ENCODE results near the gene ATOX1.

Gene ATOX1

GRCh38 chr5:151770383-151771258 lies 12.2 kb upstream of the ATOX1 start (continued):
- TF ChIP-seq ZNF518A (tag by site-specific recombination; conservative IDR thresholded peaks at IDR 0.05; ENCODE audit: low read depth) (no peak; the same call in 1 of the 2 replicates), ZNF121 (tag by site-specific recombination; IDR thresholded peaks at IDR 0.05) (no peak), ZNF350 (tag by site-specific recombination; IDR thresholded peaks at IDR 0.05) (no peak), ZNF660 (tag by site-specific recombination; IDR thresholded peaks at IDR 0.05) (no peak; the same call in 1 of the 2 replicates), ZNF221 (tag by site-specific recombination; IDR thresholded peaks at IDR 0.05; ENCODE audit: borderline replicate concordance) (no peak), BCL11A (tag by site-specific recombination; IDR thresholded peaks at IDR 0.05; ENCODE audit: low read depth) (no peak), ZNF701 (tag by site-specific recombination; IDR thresholded peaks at IDR 0.05) (no peak), ZNF677 (tag by site-specific recombination; IDR thresholded peaks at IDR 0.05) (no peak), ZNF404 (tag by site-specific recombination; IDR thresholded peaks at IDR 0.05) (no peak), SETDB1 (IDR thresholded peaks at IDR 0.05; ENCODE audit: insufficient read length, low read length) (no peak), ZEB2 (tag by site-specific recombination; IDR thresholded peaks at IDR 0.05) (peak; percentile 61; the same call in 1 of the 2 replicates), ZBTB21 (tag by site-specific recombination; IDR thresholded peaks at IDR 0.05) (no peak), ZNF24 (tag by site-specific recombination; IDR thresholded peaks at IDR 0.05) (peak; percentile 29; the same call in 1 of the 2 replicates), ZNF843 (tag by site-specific recombination; IDR thresholded peaks at IDR 0.05) (peak; percentile 20; the same call in 1 of the 2 replicates), ZNF157 (tag by site-specific recombination; IDR thresholded peaks at IDR 0.05) (no peak), SP3 (tag by site-specific recombination; IDR thresholded peaks at IDR 0.05) (no peak; the same call in 1 of the 2 replicates), ZNF658 (tag by site-specific recombination; IDR thresholded peaks at IDR 0.05) (no peak), ZNF488 (tag by site-specific recombination; IDR thresholded peaks at IDR 0.05) (no peak), HOXA7 (CRISPR knock-in tag; IDR thresholded peaks at IDR 0.05; ENCODE audit: borderline replicate concordance) (no peak), ZNF138 (tag by site-specific recombination; IDR thresholded peaks at IDR 0.05; ENCODE audit: borderline replicate concordance) (no peak), ZNF280C (tag by site-specific recombination; IDR thresholded peaks at IDR 0.05) (no peak), ZNF391 (tag by site-specific recombination; IDR thresholded peaks at IDR 0.05; ENCODE audit: borderline replicate concordance, low read depth) (no peak), PRDM4 (tag by site-specific recombination; IDR thresholded peaks at IDR 0.05) (no peak), IKZF3 (tag by site-specific recombination; IDR thresholded peaks at IDR 0.05) (no peak), PBX3 (CRISPR knock-in tag; IDR thresholded peaks at IDR 0.05) (no peak), ZNF169 (tag by site-specific recombination; IDR thresholded peaks at IDR 0.05) (no peak), ZNF311 (tag by site-specific recombination; IDR thresholded peaks at IDR 0.05; ENCODE audit: borderline replicate concordance) (no peak)
